Esophagus muscularis mucosa (tissue), 4 donors: ENCODE measurements around the gene SEC16A. TPM values are rescaled to one million over a fixed set of nuclear protein-coding genes. Genes with fewer than 3 reads are reported as not detected.

Source experiments
- DNase-seq: peaks from one replicate; pipeline ENCODE4 v3.0.0-alpha.2; 2017; ENCODE audit errors: extremely low spot score
- H3K27ac ChIP-seq, 4 donors: fragments of 200-600 bp; sonication (generic); replicated peaks in 1 of 4; 1 replicate in 3 of 4; 2 replicates in 1 of 4; pipeline ENCODE4 v1.5.1; 2016 to 2019; ENCODE audit warnings: mild to moderate bottlenecking in 1 of 4
- H3K27me3 ChIP-seq, 4 donors: fragments of 200-600 bp; sonication (generic); one replicate each; pipeline versions ENCODE4 v1.5.1 to v1.6.0; 2016 to 2019
- H3K36me3 ChIP-seq, 4 donors: fragments of 200-600 bp; sonication (generic); one replicate each; pipeline ENCODE4 v1.5.1; 2016 to 2019
- H3K4me1 ChIP-seq, 4 donors: fragments of 200-600 bp; sonication (generic); one replicate each; pipeline ENCODE4 v1.5.1; 2016 to 2019
- H3K4me3 ChIP-seq, 4 donors: fragments of 200-600 bp; sonication (generic); 1 replicate in 2 of 4; 2 replicates in 2 of 4; pipeline ENCODE4 v1.5.1; 2016 to 2019; ENCODE audit warnings: mild to moderate bottlenecking in 4 of 4, moderate library complexity in 1 of 4
- H3K9me3 ChIP-seq, 4 donors: fragments of 200-600 bp; sonication (generic); 1 replicate in 3 of 4; 2 replicates in 1 of 4; pipeline ENCODE4 v1.5.1; 2016 to 2019
- EP300 ChIP-seq: sonication (generic); formaldehyde crosslinking; IDR thresholded peaks from one replicate; pipeline ENCODE4 v1.6.1; 2017; ENCODE audit warnings: antibody characterized with exemption
- POLR2A ChIP-seq: fragments of 450-650 bp; IDR thresholded peaks from one replicate; pipeline ENCODE4 v1.6.1; 2017; ENCODE audit warnings: antibody characterized with exemption, moderate library complexity, mild to moderate bottlenecking, low read depth
- POLR2AphosphoS5 ChIP-seq, 2 donors: sonication (generic); formaldehyde crosslinking; IDR thresholded peaks; one replicate each; pipeline ENCODE4 v1.6.1; 2017; ENCODE audit warnings: antibody characterized with exemption in 2 of 2
- WGBS: methylation state at CpG from one replicate; pipeline ENCODE4 v1.1.5; 2018; 5-methylcytosine and 5-hydroxymethylcytosine counted together
- intact Hi-C: fragments of 100-400 bp; cut with DNase I; formaldehyde crosslinking; loops from one replicate; pipeline ENCODE4 v1.15.1; 2023
- total RNA-seq, 4 donors: library from RNA; depleted of rRNA; stranded (reverse); fragments of >200 nt; gene quantifications; one replicate each; pipeline versions ENCODE4 v1.1.0 to v1.2.1, GENCODE V29; 2016
- TF ChIP-seq, protein P1 (sequence below), 3 experiments: fragments of 200-600 bp in 2 of 3; fragments of 450-650 bp in 1 of 3; sonication (generic) in 2 of 3; IDR thresholded peaks; one replicate each; pipeline ENCODE4 v1.5.1; 2017 to 2019; ENCODE audit warnings: antibody characterized with exemption in 3 of 3, mild to moderate bottlenecking in 2 of 3, moderate library complexity in 1 of 3

SEC16A gene
- total RNA-seq, 4 donors from 2014 or later = 43.2 to 62.3 (median 51.3) TPM

DNA sequence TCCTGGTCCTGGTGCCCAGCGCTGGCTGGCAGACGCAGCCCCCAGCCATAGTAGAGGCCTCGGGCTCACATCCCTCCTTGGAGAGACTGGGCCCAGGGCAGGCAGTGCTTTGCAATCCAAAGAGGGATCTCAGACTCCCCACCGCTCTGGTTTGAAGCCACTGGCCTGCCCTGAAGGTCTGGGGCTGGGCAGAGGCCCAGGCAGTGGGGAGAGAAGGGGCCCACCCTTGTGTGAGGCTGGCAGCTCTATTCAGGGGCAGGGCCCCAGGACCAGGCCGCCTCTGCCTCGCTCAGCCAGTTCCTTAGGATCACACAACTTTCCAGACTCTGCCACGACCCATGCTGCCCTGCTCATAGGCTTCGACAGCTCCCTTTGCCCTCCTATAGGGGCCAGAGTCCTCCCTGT lies 10.7 kb upstream of the SEC16A start:
- intact Hi-C loops = no loop called here
- WGBS = 80% methylated on average over 1 of the region's 8 CpGs
- H3K9me3 ChIP-seq = no peaks in the 10 kb centered on the region
- peak overlapping the region in 2 of 4 donors; percentile 3 to 11 for H3K27ac ChIP-seq
- H3K27me3 ChIP-seq = no peaks in the 10 kb centered on the region
- no peak overlapping the region for H3K4me3 ChIP-seq
- H3K36me3 ChIP-seq = peaks cover 29 to 42% (median 39%) of the 10 kb centered on the region in 4 donors
- peaks cover 18 to 33% (median 27%) of the 10 kb centered on the region in 4 donors for H3K4me1 ChIP-seq
- DNase-seq = no peak
- TF ChIP-seq POLR2A (no peak), EP300 (no peak), POLR2AphosphoS5 (IDR thresholded peaks at IDR 0.05) (no peak)
- TF ChIP-seq, protein P1, sequence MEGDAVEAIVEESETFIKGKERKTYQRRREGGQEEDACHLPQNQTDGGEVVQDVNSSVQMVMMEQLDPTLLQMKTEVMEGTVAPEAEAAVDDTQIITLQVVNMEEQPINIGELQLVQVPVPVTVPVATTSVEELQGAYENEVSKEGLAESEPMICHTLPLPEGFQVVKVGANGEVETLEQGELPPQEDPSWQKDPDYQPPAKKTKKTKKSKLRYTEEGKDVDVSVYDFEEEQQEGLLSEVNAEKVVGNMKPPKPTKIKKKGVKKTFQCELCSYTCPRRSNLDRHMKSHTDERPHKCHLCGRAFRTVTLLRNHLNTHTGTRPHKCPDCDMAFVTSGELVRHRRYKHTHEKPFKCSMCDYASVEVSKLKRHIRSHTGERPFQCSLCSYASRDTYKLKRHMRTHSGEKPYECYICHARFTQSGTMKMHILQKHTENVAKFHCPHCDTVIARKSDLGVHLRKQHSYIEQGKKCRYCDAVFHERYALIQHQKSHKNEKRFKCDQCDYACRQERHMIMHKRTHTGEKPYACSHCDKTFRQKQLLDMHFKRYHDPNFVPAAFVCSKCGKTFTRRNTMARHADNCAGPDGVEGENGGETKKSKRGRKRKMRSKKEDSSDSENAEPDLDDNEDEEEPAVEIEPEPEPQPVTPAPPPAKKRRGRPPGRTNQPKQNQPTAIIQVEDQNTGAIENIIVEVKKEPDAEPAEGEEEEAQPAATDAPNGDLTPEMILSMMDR (IDR thresholded peaks at IDR 0.05) = no peak

GRCh38 chr9:136492978-136493522 lies 10.2 kb upstream of the SEC16A start:
- no peak overlapping the region for H3K4me3 ChIP-seq
- peak overlapping the region in 1 of 4 donors; percentile 3 for H3K27ac ChIP-seq
- H3K9me3 ChIP-seq = no peaks in the 10 kb centered on the region
- TF ChIP-seq POLR2A (no peak), EP300 (no peak), POLR2AphosphoS5 (IDR thresholded peaks at IDR 0.05) (no peak)
- TF ChIP-seq, protein P1 (IDR thresholded peaks at IDR 0.05) = no peak
- no peaks in the 10 kb centered on the region for H3K27me3 ChIP-seq
- H3K4me1 ChIP-seq = peaks cover 22 to 37% (median 30%) of the 10 kb centered on the region in 4 donors
- H3K36me3 ChIP-seq = peaks cover 24 to 37% (median 34%) of the 10 kb centered on the region in 4 donors
- DNase-seq = no peak
- intact Hi-C loops = no loop called here
- WGBS = 55% methylated on average over 25 of the region's 26 CpGs

DNA sequence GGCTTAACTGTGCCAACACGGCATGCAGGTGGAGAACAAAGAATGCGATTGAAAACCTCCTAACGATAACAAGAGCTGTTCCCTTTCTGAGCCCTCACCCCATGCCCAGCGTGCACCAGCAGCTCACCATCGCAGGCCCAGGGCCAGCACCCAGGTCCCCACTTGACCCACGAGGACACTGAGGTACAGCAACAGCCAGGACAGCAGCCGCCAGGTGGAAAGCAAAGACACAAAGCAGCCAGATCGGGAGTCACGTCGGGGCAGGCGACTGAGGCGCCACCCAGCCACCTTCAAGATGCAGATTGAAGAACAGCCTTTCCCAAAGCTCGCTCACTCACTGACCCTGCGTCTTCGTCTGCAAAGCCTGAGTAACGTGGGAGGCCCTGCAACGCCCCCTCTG lies 6.9 kb upstream of the SEC16A start:
- H3K36me3 ChIP-seq = peaks cover 0 to 4% (median 2%) of the 10 kb centered on the region in 4 donors
- peaks cover 26 to 38% (median 30%) of the 10 kb centered on the region in 4 donors for H3K4me1 ChIP-seq
- no peaks in the 10 kb centered on the region for H3K9me3 ChIP-seq
- TF ChIP-seq POLR2A = no peak
- TF ChIP-seq POLR2AphosphoS5 (IDR thresholded peaks at IDR 0.05) = no peak
- TF ChIP-seq EP300 = no peak
- TF ChIP-seq, protein P1 (IDR thresholded peaks at IDR 0.05) = no peak
- intact Hi-C loops = loop anchor here (5.0 to 10.0 kb wide), 2 partner anchors 38 to 205 kb away; no protein-coding TSS in a partner anchor
- H3K27ac ChIP-seq = no peak overlapping the region
- H3K27me3 ChIP-seq = no peaks in the 10 kb centered on the region
- WGBS = 88% methylated on average over 16 of the region's 17 CpGs
- H3K4me3 ChIP-seq = no peak overlapping the region
- no peak for DNase-seq

- Histone ChIP-seq H3K4me1 (peaks cover 25 to 38% (median 28%) of the 10 kb centered on the region in 4 donors), H3K27ac (no peak overlapping the region), H3K27me3 (no peaks in the 10 kb centered on the region), H3K4me3 (no peak overlapping the region), H3K9me3 (no peaks in the 10 kb centered on the region), H3K36me3 (no peaks in the 10 kb centered on the region)
- TF ChIP-seq POLR2A = no peak
- TF ChIP-seq, protein P1 (IDR thresholded peaks at IDR 0.05) = peak in 2 of 3 experiments; percentile 98 to 99
- TF ChIP-seq EP300 = no peak
- TF ChIP-seq POLR2AphosphoS5 (IDR thresholded peaks at IDR 0.05) = peak in 1 of 2 donors; percentile 37
- no peak for DNase-seq
- WGBS = 27% methylated on average over 18 of the region's 22 CpGs
- intact Hi-C loops = loop anchor here (1.0 to 10.0 kb wide), 3 partner anchors 39 to 206 kb away; no protein-coding TSS in a partner anchor
Measured at GRCh38 chr9:136488247-136489214, 5.7 kb upstream of the SEC16A start.
